Body of pancreas (tissue), 4 donors: ENCODE measurements around the gene HECW1.

Experiments
- POLR2A ChIP-seq, 3 donors: fragments of 450-650 bp; IDR thresholded peaks; one replicate each; pipeline ENCODE4 v1.6.1; 2016; ENCODE audit warnings: antibody characterized with exemption in 3 of 3, mild to moderate bottlenecking in 2 of 3
- TF ChIP-seq, protein P1 (sequence below), 7 experiments: fragments of 450-650 bp in 4 of 7; fragments of 200-600 bp in 3 of 7; sonication (generic) in 3 of 7; IDR thresholded peaks; one replicate each; pipeline ENCODE4 v1.5.1; 2016 to 2019; ENCODE audit warnings: antibody characterized with exemption in 7 of 7

DNA sequence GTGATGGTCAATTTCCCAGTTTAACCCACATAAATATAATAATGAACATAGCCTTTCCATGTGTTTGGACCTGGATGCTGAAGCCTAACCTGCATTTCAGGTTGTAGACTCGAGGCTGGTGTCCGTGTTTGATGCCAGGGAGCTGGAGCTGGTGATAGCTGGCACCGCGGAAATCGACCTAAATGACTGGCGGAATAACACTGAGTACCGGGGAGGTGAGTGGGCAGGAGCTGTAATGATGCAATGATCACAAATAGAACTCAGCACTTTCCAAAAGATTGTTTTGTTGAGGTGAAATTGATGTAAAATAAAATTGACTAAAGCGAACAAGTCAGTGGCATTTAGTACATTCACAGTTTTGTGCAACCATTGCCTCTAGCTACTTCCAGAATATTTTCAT, 439.7 kb downstream of the HECW1 start:
- TF ChIP-seq, protein P1, sequence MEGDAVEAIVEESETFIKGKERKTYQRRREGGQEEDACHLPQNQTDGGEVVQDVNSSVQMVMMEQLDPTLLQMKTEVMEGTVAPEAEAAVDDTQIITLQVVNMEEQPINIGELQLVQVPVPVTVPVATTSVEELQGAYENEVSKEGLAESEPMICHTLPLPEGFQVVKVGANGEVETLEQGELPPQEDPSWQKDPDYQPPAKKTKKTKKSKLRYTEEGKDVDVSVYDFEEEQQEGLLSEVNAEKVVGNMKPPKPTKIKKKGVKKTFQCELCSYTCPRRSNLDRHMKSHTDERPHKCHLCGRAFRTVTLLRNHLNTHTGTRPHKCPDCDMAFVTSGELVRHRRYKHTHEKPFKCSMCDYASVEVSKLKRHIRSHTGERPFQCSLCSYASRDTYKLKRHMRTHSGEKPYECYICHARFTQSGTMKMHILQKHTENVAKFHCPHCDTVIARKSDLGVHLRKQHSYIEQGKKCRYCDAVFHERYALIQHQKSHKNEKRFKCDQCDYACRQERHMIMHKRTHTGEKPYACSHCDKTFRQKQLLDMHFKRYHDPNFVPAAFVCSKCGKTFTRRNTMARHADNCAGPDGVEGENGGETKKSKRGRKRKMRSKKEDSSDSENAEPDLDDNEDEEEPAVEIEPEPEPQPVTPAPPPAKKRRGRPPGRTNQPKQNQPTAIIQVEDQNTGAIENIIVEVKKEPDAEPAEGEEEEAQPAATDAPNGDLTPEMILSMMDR (IDR thresholded peaks at IDR 0.05), result no peak
- TF ChIP-seq POLR2A (IDR thresholded peaks at IDR 0.05), result no peak
